Measurements from ENCODE around the gene MED12. TPM values are rescaled to one million over a fixed set of nuclear protein-coding genes. Genes with fewer than 3 reads are reported as not detected.

Gene MED12
- total RNA-seq, 4 donors from 2014 or later: 26.5 to 41.4 (median 40.0) TPM

- DNase-seq: no peak
- Histone ChIP-seq H3K9me3 (no peaks in the 10 kb centered on the region), H3K4me3 (no peak overlapping the region), H3K27ac (no peak overlapping the region), H3K4me1 (no peaks in the 10 kb centered on the region), H3K36me3 (no peaks in the 10 kb centered on the region), H3K27me3 (no peaks in the 10 kb centered on the region)
- TF ChIP-seq, protein P1, sequence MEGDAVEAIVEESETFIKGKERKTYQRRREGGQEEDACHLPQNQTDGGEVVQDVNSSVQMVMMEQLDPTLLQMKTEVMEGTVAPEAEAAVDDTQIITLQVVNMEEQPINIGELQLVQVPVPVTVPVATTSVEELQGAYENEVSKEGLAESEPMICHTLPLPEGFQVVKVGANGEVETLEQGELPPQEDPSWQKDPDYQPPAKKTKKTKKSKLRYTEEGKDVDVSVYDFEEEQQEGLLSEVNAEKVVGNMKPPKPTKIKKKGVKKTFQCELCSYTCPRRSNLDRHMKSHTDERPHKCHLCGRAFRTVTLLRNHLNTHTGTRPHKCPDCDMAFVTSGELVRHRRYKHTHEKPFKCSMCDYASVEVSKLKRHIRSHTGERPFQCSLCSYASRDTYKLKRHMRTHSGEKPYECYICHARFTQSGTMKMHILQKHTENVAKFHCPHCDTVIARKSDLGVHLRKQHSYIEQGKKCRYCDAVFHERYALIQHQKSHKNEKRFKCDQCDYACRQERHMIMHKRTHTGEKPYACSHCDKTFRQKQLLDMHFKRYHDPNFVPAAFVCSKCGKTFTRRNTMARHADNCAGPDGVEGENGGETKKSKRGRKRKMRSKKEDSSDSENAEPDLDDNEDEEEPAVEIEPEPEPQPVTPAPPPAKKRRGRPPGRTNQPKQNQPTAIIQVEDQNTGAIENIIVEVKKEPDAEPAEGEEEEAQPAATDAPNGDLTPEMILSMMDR (IDR thresholded peaks at IDR 0.05): no peak
- TF ChIP-seq POLR2A (IDR thresholded peaks at IDR 0.05) (no peak), EP300 (IDR thresholded peaks at IDR 0.05; ENCODE audit: low read depth) (no peak), POLR2AphosphoS5 (IDR thresholded peaks at IDR 0.05) (no peak)
- 85% methylated on average over 4 of the region's 4 CpGs; no CpG with 5 or more reads in 1 of the 2 donors for WGBS, 2 donors (ENCODE audit: low coverage in 1 of 2)
- in situ Hi-C loops (cut with MboI; ENCODE audit: low pct_ligation_motif_present in 1 of 4, low pct_unique_long_range_greater_than_20kb in 1 of 4, low sequenced_read_pairs in 3 of 4) (loop anchor here in 2 of 4 donors (25.0 kb wide), 2 partner anchors 176 to 401 kb away; no protein-coding TSS in a partner anchor), intact Hi-C loops (cut with DNase I; ENCODE audit: low total_unique reads) (no loop called here)
Measured at GRCh38 chrX:71162981-71163380, 44.6 kb downstream of the MED12 start.

DNA sequence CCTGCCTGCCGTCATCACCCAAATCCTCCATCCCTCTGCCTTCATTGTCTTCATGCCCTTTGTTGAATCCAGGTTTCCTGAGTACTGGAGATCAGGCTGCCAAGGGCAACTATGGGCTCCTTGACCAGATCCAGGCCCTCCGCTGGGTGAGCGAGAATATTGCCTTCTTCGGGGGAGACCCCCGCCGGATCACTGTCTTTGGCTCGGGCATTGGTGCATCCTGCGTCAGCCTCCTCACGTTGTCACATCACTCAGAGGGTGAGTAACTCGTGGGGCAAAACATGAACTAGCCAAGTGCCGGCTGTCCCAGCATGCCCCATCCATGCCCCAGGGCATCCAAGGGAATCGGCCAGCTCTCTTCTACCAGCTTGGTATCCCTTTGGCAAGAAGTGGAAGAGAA lies 45.7 kb downstream of the MED12 start:
- in situ Hi-C loops (cut with MboI; ENCODE audit: low pct_ligation_motif_present in 1 of 4, low pct_unique_long_range_greater_than_20kb in 1 of 4, low sequenced_read_pairs in 3 of 4) (loop anchor here in 2 of 4 donors (25.0 kb wide), 2 partner anchors 177 to 402 kb away; no protein-coding TSS in a partner anchor), intact Hi-C loops (cut with DNase I; ENCODE audit: low total_unique reads) (no loop called here)
- no peak overlapping the region for H3K4me3 ChIP-seq
- H3K27me3 ChIP-seq: no peaks in the 10 kb centered on the region
- no peaks in the 10 kb centered on the region for H3K9me3 ChIP-seq
- no peak for TF ChIP-seq POLR2AphosphoS5 (IDR thresholded peaks at IDR 0.05)
- TF ChIP-seq, protein P1 (IDR thresholded peaks at IDR 0.05): no peak
- no peak for TF ChIP-seq EP300 (IDR thresholded peaks at IDR 0.05; ENCODE audit: low read depth)
- TF ChIP-seq POLR2A (IDR thresholded peaks at IDR 0.05): no peak
- 87% methylated on average over 12 of the region's 12 CpGs; no CpG with 5 or more reads in 1 of the 2 donors for WGBS, 2 donors (ENCODE audit: low coverage in 1 of 2)
- H3K27ac ChIP-seq: no peak overlapping the region
- no peaks in the 10 kb centered on the region for H3K36me3 ChIP-seq
- H3K4me1 ChIP-seq: no peaks in the 10 kb centered on the region
- DNase-seq: no peak

GRCh38 chrX:71166461-71166860 lies 48.1 kb downstream of the MED12 start:
- no peaks in the 10 kb centered on the region for H3K36me3 ChIP-seq
- H3K4me1 ChIP-seq: no peaks in the 10 kb centered on the region
- DNase-seq: no peak
- in situ Hi-C loops (cut with MboI; ENCODE audit: low pct_ligation_motif_present in 1 of 4, low pct_unique_long_range_greater_than_20kb in 1 of 4, low sequenced_read_pairs in 3 of 4) (loop anchor here in 2 of 4 donors (25.0 kb wide), 2 partner anchors 179 to 404 kb away; no protein-coding TSS in a partner anchor), intact Hi-C loops (cut with DNase I; ENCODE audit: low total_unique reads) (no loop called here)
- H3K4me3 ChIP-seq: no peak overlapping the region
- H3K9me3 ChIP-seq: no peaks in the 10 kb centered on the region
- WGBS, 2 donors (ENCODE audit: low coverage in 1 of 2): 78% methylated on average over 6 of the region's 6 CpGs; no CpG with 5 or more reads in 1 of the 2 donors
- no peak overlapping the region for H3K27ac ChIP-seq
- no peaks in the 10 kb centered on the region for H3K27me3 ChIP-seq
- TF ChIP-seq POLR2A (IDR thresholded peaks at IDR 0.05) (no peak), EP300 (IDR thresholded peaks at IDR 0.05; ENCODE audit: low read depth) (no peak), POLR2AphosphoS5 (IDR thresholded peaks at IDR 0.05) (no peak)
- TF ChIP-seq, protein P1 (IDR thresholded peaks at IDR 0.05): no peak

DNA sequence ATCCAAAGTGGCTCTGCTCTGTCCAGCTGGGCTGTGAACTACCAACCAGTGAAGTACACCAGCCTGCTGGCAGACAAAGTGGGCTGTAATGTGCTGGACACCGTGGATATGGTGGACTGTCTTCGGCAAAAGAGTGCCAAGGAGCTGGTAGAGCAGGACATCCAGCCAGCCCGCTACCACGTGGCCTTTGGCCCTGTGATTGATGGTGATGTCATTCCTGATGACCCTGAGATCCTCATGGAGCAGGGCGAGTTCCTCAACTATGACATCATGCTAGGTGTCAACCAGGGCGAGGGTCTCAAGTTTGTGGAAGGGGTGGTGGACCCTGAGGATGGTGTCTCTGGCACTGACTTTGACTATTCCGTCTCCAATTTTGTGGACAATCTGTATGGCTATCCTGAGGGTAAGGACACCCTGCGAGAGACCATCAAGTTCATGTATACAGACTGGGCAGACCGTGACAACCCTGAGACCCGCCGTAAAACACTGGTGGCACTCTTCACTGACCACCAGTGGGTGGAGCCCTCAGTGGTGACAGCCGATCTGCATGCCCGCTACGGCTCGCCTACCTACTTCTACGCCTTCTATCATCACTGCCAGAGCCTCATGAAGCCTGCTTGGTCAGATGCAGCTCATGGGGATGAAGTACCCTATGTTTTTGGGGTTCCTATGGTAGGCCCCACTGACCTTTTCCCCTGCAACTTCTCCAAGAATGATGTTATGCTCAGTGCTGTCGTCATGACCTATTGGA lies 48.8 kb downstream of the MED12 start:
- 89% methylated on average over 17 of the region's 17 CpGs; no CpG with 5 or more reads in 1 of the 2 donors for WGBS, 2 donors (ENCODE audit: low coverage in 1 of 2)
- in situ Hi-C loops (cut with MboI; ENCODE audit: low pct_ligation_motif_present in 1 of 4, low pct_unique_long_range_greater_than_20kb in 1 of 4, low sequenced_read_pairs in 3 of 4) (loop anchor here in 2 of 4 donors (25.0 kb wide), 2 partner anchors 180 to 405 kb away; no protein-coding TSS in a partner anchor), intact Hi-C loops (cut with DNase I; ENCODE audit: low total_unique reads) (no loop called here)
- Histone ChIP-seq H3K27me3 (no peaks in the 10 kb centered on the region), H3K36me3 (no peaks in the 10 kb centered on the region), H3K9me3 (no peaks in the 10 kb centered on the region), H3K4me3 (no peak overlapping the region), H3K27ac (no peak overlapping the region), H3K4me1 (no peaks in the 10 kb centered on the region)
- TF ChIP-seq EP300 (IDR thresholded peaks at IDR 0.05; ENCODE audit: low read depth): no peak
- TF ChIP-seq, protein P1 (IDR thresholded peaks at IDR 0.05): no peak
- TF ChIP-seq POLR2A (IDR thresholded peaks at IDR 0.05): no peak
- TF ChIP-seq POLR2AphosphoS5 (IDR thresholded peaks at IDR 0.05): no peak
- DNase-seq: no peak
